Liver (tissue), 9 donors: ENCODE measurements around the gene NOL4L. TPM values are rescaled to one million over a fixed set of nuclear protein-coding genes. Genes with fewer than 3 reads are reported as not detected.

Experiments
- DNase-seq: peaks from one replicate; pipeline ENCODE4 v3.0.0-alpha.2; 2017; ENCODE audit warnings: low spot score
- H3K27ac ChIP-seq, 2 donors: one replicate each; pipeline ENCODE4 v1.7.0; 2013; ENCODE audit warnings: inconsistent platforms in 2 of 2, low read length in 2 of 2, control low read depth in 1 of 2, low read depth in 1 of 2, mild to moderate bottlenecking in 1 of 2
- H3K27me3 ChIP-seq, 4 donors: one replicate each; pipeline versions ENCODE4 v1.6.1 to v1.7.0; 2013; ENCODE audit warnings: low read length in 3 of 4, inconsistent platforms in 1 of 4, mild to moderate bottlenecking in 1 of 4, moderate library complexity in 1 of 4; ENCODE audit not compliant: control insufficient read depth in 4 of 4, insufficient read depth in 4 of 4
- H3K36me3 ChIP-seq, 4 donors: one replicate each; pipeline versions ENCODE4 v1.6.1 to v1.7.0; 2013; ENCODE audit warnings: low read length in 3 of 4, mild to moderate bottlenecking in 3 of 4, low read depth in 1 of 4, moderate library complexity in 1 of 4; ENCODE audit not compliant: control insufficient read depth in 4 of 4, insufficient read depth in 3 of 4
- H3K4me1 ChIP-seq, 4 donors: one replicate each; pipeline versions ENCODE4 v1.6.1 to v1.7.0; 2013; ENCODE audit warnings: low read length in 3 of 4, mild to moderate bottlenecking in 3 of 4, moderate library complexity in 1 of 4; ENCODE audit not compliant: control insufficient read depth in 4 of 4, insufficient read depth in 4 of 4
- H3K4me3 ChIP-seq, 3 donors: one replicate each; pipeline versions ENCODE4 v1.6.1 to v1.7.0; 2013; ENCODE audit warnings: low read length in 3 of 3, control low read depth in 1 of 3, low read depth in 1 of 3, mild to moderate bottlenecking in 1 of 3
- H3K9ac ChIP-seq, 2 donors: one replicate each; pipeline ENCODE4 v1.7.0; 2013; ENCODE audit warnings: low read length in 2 of 2, mild to moderate bottlenecking in 2 of 2, moderate library complexity in 2 of 2, control low read depth in 1 of 2, low read depth in 1 of 2
- H3K9me3 ChIP-seq, 4 donors: one replicate each; pipeline versions ENCODE4 v1.6.1 to v1.7.0; 2013; ENCODE audit warnings: low read length in 3 of 4; ENCODE audit not compliant: control insufficient read depth in 4 of 4
- EGR1 ChIP-seq, 2 donors: IDR thresholded peaks; 2 replicates each; pipeline ENCODE4 v1.6.1; 2016 to 2018; ENCODE audit warnings: antibody characterized with exemption in 2 of 2, low read depth in 2 of 2
- FOXA1 ChIP-seq: IDR thresholded peaks from 2 replicates; pipeline ENCODE4 v1.6.1; 2016; ENCODE audit warnings: antibody characterized with exemption
- FOXA2 ChIP-seq: IDR thresholded peaks from 2 replicates; pipeline ENCODE4 v1.6.1; 2016; ENCODE audit warnings: antibody characterized with exemption
- GABPA ChIP-seq, 2 donors: IDR thresholded peaks in 1 of 2; conservative IDR thresholded peaks in 1 of 2; 2 replicates each; pipeline ENCODE4 v1.6.1; 2016; ENCODE audit warnings: antibody characterized with exemption in 2 of 2, mild to moderate bottlenecking in 1 of 2, moderate library complexity in 1 of 2
- HNF4A ChIP-seq, 2 donors: conservative IDR thresholded peaks; 2 replicates each; pipeline ENCODE4 v1.6.1; 2016; ENCODE audit warnings: antibody characterized with exemption in 2 of 2, mild to moderate bottlenecking in 2 of 2
- HNF4G ChIP-seq: IDR thresholded peaks from 2 replicates; pipeline ENCODE4 v1.6.1; 2016; ENCODE audit warnings: antibody characterized with exemption
- JUND ChIP-seq, 2 donors: IDR thresholded peaks; 2 replicates each; pipeline ENCODE4 v1.6.1; 2016; ENCODE audit warnings: antibody characterized with exemption in 2 of 2
- MAX ChIP-seq: IDR thresholded peaks from 2 replicates; pipeline ENCODE4 v1.6.1; 2016; ENCODE audit warnings: antibody characterized with exemption
- RAD21 ChIP-seq, 2 donors: IDR thresholded peaks; 2 replicates each; pipeline ENCODE4 v1.6.1; 2016; ENCODE audit warnings: antibody characterized with exemption in 2 of 2, mild to moderate bottlenecking in 2 of 2
- SP1 ChIP-seq: IDR thresholded peaks from 2 replicates; pipeline ENCODE4 v1.6.1; 2018; ENCODE audit warnings: antibody characterized with exemption, mild to moderate bottlenecking
- TAF1 ChIP-seq: conservative IDR thresholded peaks from 2 replicates; pipeline ENCODE4 v1.6.1; 2016; ENCODE audit warnings: antibody characterized with exemption, mild to moderate bottlenecking
- WGBS: extraction: QIAGEN DNeasy Blood & Tissue Kit; methylation state at CpG from one replicate; pipeline ENCODE4 v1.1.7; 2013; 5-methylcytosine and 5-hydroxymethylcytosine counted together
- polyA plus RNA-seq, 2 donors: library from polyadenylated mRNA; stranded (reverse) in 1 of 2; unstranded in 1 of 2; fragments of 200-250 nt in 1 of 2; fragments of >200 nt in 1 of 2; fragmentation: Nextera tagmentation in 1 of 2; extraction: Ambion mirVana in 1 of 2; gene quantifications; one replicate each; pipeline versions ENCODE4 v1.2.1 to v1.2.3, GENCODE V29; 2013 to 2015
- total RNA-seq, 2 donors: library from RNA; depleted of rRNA; stranded (reverse); fragments of >200 nt; gene quantifications; one replicate each; pipeline ENCODE4 v1.2.3, GENCODE V29; 2014
- TF ChIP-seq, protein P1 (sequence below): fragments of 150-350 bp; IDR thresholded peaks from 2 replicates; pipeline ENCODE4 v1.5.1; 2017; ENCODE audit warnings: improper control_type of control experiment, low read depth, low read length; ENCODE audit not compliant: missing input control
- TF ChIP-seq, protein P2 (sequence below): IDR thresholded peaks from 2 replicates; pipeline ENCODE4 v1.6.1; 2016; ENCODE audit warnings: antibody characterized with exemption
- TF ChIP-seq, protein P3 (sequence below): IDR thresholded peaks from 2 replicates; pipeline ENCODE4 v1.6.1; 2016; ENCODE audit warnings: antibody characterized with exemption
- donor health status: healthy.
- donor health status: healthy.
- donor health status: healthy.
- donor health status: healthy.
- donor health status: healthy.

The NOL4L gene
- total and polyA plus RNA-seq, 4 donors, result 2.2 to 6.8 (median 4.3) TPM

DNA sequence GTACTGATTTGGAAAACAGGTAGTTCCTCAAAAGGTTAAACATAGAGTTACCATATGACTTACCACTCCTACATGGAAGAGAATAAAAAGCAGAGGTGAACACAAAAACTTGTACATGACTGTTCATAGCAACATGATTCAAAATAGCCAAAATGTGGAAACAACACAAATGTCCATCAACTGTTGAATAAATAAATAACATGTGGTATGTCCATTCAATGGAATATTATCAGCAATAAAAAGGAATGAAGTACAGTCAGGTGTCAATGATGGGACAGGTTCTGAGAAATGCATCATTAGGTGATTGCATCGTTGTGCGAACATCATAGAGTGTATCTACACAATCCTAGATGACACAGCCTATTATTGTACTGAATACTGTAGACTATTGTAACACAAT lies 35.3 kb downstream of the NOL4L start:
- 97% methylated on average over 2 of the region's 2 CpGs for WGBS
- Histone ChIP-seq H3K27me3 (no peaks in the 10 kb centered on the region), H3K9me3 (no peaks in the 10 kb centered on the region), H3K4me3 (no peak overlapping the region), H3K36me3 (no peaks in the 10 kb centered on the region), H3K27ac (no peak overlapping the region), H3K9ac (no peak overlapping the region), H3K4me1 (peaks cover 0 to 2% (median 0%) of the 10 kb centered on the region in 4 donors)
- TF ChIP-seq, protein P1, sequence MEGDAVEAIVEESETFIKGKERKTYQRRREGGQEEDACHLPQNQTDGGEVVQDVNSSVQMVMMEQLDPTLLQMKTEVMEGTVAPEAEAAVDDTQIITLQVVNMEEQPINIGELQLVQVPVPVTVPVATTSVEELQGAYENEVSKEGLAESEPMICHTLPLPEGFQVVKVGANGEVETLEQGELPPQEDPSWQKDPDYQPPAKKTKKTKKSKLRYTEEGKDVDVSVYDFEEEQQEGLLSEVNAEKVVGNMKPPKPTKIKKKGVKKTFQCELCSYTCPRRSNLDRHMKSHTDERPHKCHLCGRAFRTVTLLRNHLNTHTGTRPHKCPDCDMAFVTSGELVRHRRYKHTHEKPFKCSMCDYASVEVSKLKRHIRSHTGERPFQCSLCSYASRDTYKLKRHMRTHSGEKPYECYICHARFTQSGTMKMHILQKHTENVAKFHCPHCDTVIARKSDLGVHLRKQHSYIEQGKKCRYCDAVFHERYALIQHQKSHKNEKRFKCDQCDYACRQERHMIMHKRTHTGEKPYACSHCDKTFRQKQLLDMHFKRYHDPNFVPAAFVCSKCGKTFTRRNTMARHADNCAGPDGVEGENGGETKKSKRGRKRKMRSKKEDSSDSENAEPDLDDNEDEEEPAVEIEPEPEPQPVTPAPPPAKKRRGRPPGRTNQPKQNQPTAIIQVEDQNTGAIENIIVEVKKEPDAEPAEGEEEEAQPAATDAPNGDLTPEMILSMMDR, result no peak
- TF ChIP-seq FOXA2, result no peak
- TF ChIP-seq, protein P2, sequence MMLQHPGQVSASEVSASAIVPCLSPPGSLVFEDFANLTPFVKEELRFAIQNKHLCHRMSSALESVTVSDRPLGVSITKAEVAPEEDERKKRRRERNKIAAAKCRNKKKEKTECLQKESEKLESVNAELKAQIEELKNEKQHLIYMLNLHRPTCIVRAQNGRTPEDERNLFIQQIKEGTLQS, result no peak
- DNase-seq, result no peak

DNA sequence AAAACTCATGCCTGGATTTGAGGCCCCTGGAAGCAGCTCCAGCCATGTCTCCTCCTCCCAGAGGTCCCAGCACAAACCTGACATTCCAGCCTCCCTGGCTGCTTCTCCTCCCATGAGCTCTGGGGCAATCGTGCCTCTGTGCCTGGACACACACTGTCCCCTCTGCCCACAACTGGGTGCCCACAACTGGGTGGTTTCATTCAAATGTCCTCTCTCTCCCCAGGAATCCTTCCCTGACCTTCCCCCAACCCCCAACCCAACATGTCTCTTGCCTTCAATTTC lies 37.4 kb downstream of the NOL4L start:
- no peak overlapping the region for H3K27ac ChIP-seq
- H3K4me3 ChIP-seq, result no peak overlapping the region
- DNase-seq, result no peak
- no peak overlapping the region for H3K9ac ChIP-seq
- H3K4me1 ChIP-seq, result peaks cover 0 to 2% (median 0%) of the 10 kb centered on the region in 4 donors
- no peaks in the 10 kb centered on the region for H3K27me3 ChIP-seq
- no peaks in the 10 kb centered on the region for H3K9me3 ChIP-seq
- no peaks in the 10 kb centered on the region for H3K36me3 ChIP-seq
- TF ChIP-seq TAF1, result no peak
- TF ChIP-seq GABPA (IDR thresholded peaks at IDR 0.05 in 1 of 2, conservative IDR thresholded peaks at IDR 0.05 in 1 of 2), result no peak
- no peak for TF ChIP-seq EGR1 (IDR thresholded peaks at IDR 0.05; ENCODE audit: low read depth in 2 of 2)
- TF ChIP-seq, protein P3, sequence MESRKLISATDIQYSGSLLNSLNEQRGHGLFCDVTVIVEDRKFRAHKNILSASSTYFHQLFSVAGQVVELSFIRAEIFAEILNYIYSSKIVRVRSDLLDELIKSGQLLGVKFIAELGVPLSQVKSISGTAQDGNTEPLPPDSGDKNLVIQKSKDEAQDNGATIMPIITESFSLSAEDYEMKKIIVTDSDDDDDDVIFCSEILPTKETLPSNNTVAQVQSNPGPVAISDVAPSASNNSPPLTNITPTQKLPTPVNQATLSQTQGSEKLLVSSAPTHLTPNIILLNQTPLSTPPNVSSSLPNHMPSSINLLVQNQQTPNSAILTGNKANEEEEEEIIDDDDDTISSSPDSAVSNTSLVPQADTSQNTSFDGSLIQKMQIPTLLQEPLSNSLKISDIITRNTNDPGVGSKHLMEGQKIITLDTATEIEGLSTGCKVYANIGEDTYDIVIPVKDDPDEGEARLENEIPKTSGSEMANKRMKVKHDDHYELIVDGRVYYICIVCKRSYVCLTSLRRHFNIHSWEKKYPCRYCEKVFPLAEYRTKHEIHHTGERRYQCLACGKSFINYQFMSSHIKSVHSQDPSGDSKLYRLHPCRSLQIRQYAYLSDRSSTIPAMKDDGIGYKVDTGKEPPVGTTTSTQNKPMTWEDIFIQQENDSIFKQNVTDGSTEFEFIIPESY, result no peak
- TF ChIP-seq HNF4G, result no peak
- no peak for TF ChIP-seq FOXA2
- TF ChIP-seq MAX, result no peak
- no peak for TF ChIP-seq HNF4A (conservative IDR thresholded peaks at IDR 0.05)
- no peak for TF ChIP-seq RAD21 (IDR thresholded peaks at IDR 0.05)
- TF ChIP-seq, protein P2, result no peak
- no peak for TF ChIP-seq JUND (IDR thresholded peaks at IDR 0.05)
- TF ChIP-seq FOXA1, result no peak
- TF ChIP-seq, protein P1, result no peak
- TF ChIP-seq SP1, result no peak
- 69% methylated on average over 1 of the region's 1 CpG for WGBS
